GM13976 (cell line): ENCODE results near the gene MIGA2.

Experiments
- DNase-seq: peaks from one replicate; pipeline ENCODE4 v3.0.0; 2012; ENCODE audit warnings: low spot score
- CTCF ChIP-seq: IDR thresholded peaks from 2 replicates; pipeline ENCODE4 v1.5.1; 2012; ENCODE audit warnings: borderline replicate concordance, mild to moderate bottlenecking; ENCODE audit not compliant: insufficient read depth; ENCODE audit errors: extremely low read depth, missing control alignments, control extremely low read depth
- in situ Hi-C: fragments of 300-500 bp; cut with MboI; formaldehyde crosslinking; loops from one replicate; pipeline ENCODE4 v1.12.0; 2022; ENCODE audit warnings: low sequenced_read_pairs, mixed read lengths, inconsistent platforms; ENCODE audit not compliant: unreplicated experiment

Gene MIGA2

GRCh38 chr9:129063061-129063460 lies 26.6 kb downstream of the MIGA2 start:
- in situ Hi-C loops = no loop called here
- DNase-seq = no peak
- TF ChIP-seq CTCF = no peak

GRCh38 chr9:129064499-129064908 lies 28.1 kb downstream of the MIGA2 start:
- DNase-seq = no peak
- TF ChIP-seq CTCF = no peak
- in situ Hi-C loops = no loop called here

GRCh38 chr9:129068110-129068509 lies 31.7 kb downstream of the MIGA2 start:
- DNase-seq = no peak
- in situ Hi-C loops = no loop called here
- TF ChIP-seq CTCF = no peak

GRCh38 chr9:129068990-129069861 lies 32.8 kb downstream of the MIGA2 start:
- DNase-seq = no peak
- TF ChIP-seq CTCF = no peak
- in situ Hi-C loops = no loop called here

- no peak for DNase-seq
- in situ Hi-C loops = no loop called here
- no peak for TF ChIP-seq CTCF
Measured at GRCh38 chr9:129069862-129070641, 33.6 kb downstream of the MIGA2 start.

- TF ChIP-seq CTCF = no peak
- in situ Hi-C loops = no loop called here
- no peak for DNase-seq
Measured at GRCh38 chr9:129070696-129071525, 34.5 kb downstream of the MIGA2 start.
